Activated T-cell treated with anti-CD3 and anti-CD28 coated beads for 4 hours (primary cell): ENCODE data around the gene GOLGA6D.
"Not testable (repeated sequence)": the region's sequence is repeated elsewhere in the genome, so short reads cannot be mapped to it uniquely, and the experiment has no call there.

Source experiments
- DNase-seq: peaks from one replicate; pipeline ENCODE4 v3.0.0-alpha.2; 2020

Gene GOLGA6D

DNA sequence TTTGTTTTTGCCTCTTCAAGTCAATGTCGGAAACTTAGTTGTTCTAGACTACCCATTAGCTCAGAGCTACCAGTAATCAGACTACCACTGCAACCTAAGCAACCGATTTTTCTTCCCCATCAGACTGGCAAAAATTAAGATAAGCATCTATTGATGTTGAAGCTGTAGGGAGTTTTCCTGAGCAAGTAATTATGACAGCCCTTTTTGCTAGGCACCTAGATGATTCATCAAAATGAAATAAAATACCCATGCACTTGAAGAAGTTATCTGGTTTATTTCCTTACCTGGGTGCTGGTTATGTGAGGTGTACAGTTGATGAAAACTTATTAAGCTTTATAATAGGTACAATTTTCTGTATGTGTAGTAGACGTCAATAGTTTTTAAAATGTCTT, 52.7 kb downstream of the GOLGA6D start:
- no peak for DNase-seq

DNA sequence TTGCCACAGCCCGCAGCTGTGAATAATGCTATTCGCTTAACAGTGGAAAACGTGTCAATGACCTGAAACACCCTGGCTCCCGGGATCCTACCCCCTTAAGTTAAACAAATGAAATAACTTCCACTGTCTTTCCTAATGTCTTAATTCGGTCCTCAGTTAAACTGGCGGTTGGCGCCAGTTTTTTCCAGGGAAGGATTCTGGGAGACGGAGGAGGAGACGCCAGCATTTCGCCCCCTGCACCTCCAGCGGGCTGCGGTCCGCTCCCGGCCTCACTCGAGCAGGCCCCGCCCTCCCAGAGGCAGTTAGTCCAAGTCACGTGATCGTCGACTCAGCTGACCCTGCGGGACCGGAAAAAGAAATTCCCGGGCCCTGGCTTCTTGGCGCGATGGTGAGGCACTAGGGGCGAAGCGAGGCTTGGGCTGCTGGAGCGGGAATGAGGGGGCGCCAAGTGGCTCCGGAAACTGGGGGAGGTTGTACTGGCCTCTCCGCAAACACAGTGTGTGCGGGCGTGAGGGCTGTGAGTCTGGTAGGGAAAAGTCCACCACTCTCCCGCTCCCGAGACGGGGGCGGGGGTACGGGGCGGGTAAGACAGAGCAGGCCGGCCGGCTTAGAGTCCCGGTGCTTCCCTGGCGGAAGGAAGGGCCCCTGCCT, 53.2 kb downstream of the GOLGA6D start, which contains the start of gene COMMD4:
Gene COMMD4 (plus strand): TSS at position 359 of the 651 bp plus-strand sequence. CDS start 27 bp downstream, at position 386.
- DNase-seq, result peak; percentile 51

DNA sequence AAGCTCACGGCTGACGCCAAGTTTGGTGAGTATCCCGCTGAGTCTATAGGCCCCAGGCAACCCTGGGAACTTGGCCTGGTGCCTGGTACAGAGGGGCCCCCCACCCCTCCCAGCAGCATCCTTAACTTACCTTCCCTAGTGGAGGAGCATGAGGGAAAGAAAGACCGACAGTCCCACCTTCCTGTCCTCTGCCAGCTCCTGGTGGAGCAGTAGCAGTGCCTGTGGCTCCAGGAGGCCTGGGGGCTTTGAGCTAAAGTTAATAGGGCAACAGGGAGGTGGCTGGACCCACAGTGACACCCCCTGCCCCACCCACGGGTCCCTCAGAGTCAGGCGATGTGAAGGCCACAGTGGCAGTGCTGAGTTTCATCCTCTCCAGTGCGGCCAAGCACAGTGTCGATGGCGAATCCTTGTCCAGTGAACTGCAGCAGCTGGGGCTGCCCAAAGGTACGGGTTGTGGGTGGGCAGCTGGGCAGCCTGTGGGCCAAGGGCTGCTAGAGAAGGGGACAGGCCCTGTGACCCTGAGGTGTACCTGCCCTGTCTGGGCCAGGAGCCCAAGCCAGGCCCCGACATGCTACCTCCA, 56.1 kb downstream of the GOLGA6D start:
- DNase-seq, result no peak

DNA sequence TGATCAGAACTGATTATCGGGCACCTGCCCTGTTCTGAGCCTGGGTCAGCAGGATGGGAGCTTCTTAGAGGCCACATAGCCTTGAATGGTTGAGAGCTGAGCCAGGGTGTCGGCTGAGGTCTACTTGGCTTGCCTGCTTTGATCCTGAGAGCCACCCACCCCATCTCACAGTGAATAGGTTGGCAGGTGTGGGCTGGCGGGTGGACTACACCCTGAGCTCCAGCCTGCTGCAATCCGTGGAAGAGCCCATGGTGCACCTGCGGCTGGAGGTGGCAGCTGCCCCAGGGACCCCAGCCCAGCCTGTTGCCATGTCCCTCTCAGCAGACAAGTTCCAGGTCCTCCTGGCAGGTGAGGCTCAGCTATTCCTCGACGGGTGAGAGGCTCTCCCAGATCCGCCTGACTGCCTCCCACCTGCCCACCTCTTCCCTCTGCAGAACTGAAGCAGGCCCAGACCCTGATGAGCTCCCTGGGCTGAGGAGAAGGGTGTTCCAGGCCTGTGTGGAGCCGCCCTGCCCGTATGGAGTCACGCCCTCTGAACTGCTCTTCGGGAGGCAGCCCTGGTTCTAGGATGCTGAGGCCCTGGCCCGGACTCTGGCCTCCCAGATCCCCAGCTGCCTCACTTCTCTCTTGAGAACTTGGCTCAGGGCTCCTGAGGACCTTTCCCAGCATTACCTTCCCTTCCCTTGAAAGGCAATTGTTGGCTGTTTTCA, 57.1 kb downstream of the GOLGA6D start:
- no peak for DNase-seq

DNA sequence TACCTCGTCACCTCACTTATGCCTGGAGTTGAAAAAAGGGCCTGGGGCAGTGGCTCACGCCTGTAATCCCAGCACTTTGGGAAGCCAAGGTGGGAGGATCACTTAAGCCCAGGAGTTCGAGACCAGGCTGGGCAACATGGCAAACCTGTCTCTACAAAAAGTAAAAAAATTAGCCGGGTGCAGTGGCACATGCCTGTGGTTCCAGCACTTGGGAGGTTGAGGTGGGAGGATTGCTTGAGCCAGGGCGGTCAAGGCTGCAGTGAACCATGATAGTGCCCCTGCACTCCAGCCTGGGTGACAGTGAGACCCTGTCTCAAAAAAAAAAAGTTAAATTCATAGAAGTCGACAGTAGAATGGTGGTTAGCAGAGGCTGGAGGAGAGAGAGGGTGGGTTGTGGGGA, 59.6 kb downstream of the GOLGA6D start:
- no peak for DNase-seq

DNA sequence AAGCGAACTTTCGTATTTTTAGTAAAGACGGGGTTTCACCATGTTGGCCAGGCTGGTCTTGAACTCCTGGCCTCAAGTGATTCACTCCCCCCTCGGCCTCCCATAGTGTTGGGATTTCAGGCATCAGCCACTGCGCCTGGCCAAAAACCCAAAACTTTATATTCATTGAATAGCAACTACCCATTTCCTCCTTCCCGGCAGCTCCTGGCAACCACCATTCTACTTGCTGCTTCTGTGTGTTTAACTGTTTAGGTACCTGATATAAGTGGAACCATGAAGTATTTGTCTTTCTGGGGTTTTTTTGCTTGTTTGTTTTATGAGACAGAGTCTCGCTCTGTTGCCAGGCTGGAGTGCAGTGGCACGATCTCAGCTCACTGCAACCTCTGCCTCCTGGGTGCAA, 61.3 kb downstream of the GOLGA6D start:
- not testable (repeated sequence) for DNase-seq
